Right renal pelvis (tissue), 4 donors: ENCODE data around the gene VAPA. TPM values are rescaled to one million over a fixed set of nuclear protein-coding genes. Genes with fewer than 3 reads are reported as not detected.

Experiments
- DNase-seq, 4 donors: peaks; one replicate each; pipeline ENCODE4 v3.0.0-alpha.2; 2013; ENCODE audit warnings: low read depth in 4 of 4, low spot score in 3 of 4, missing footprints in 1 of 4
- polyA plus RNA-seq, 4 donors: library from polyadenylated mRNA; unstranded; fragments of 120-200 nt; gene quantifications; one replicate each; pipeline ENCODE4 v1.2.1, GENCODE V29; 2013; ENCODE audit not compliant: insufficient read length in 4 of 4

The VAPA gene
- polyA plus RNA-seq, 4 donors = 232 to 288 (median 275) TPM

GRCh38 chr18:9965711-9966624 is 52.2 kb downstream of the VAPA start:
- DNase-seq = no peak

GRCh38 chr18:9968081-9968848 is 54.4 kb downstream of the VAPA start:
- DNase-seq = no peak

GRCh38 chr18:9969247-9969646 is 55.4 kb downstream of the VAPA start:
- DNase-seq = no peak

- DNase-seq = peak; percentile 78 to 82 (median 81)
Observed at GRCh38 chr18:9971313-9971920, 57.6 kb downstream of the VAPA start.

- DNase-seq = no peak
Observed at GRCh38 chr18:9973470-9973869, 59.7 kb downstream of the VAPA start.

- DNase-seq = no peak
Observed at GRCh38 chr18:9974279-9974915, 60.6 kb downstream of the VAPA start.

- no peak for DNase-seq
Observed at GRCh38 chr18:9975658-9976057, 61.8 kb downstream of the VAPA start.

- no peak for DNase-seq
Observed at GRCh38 chr18:9982711-9983110, 68.9 kb downstream of the VAPA start.

- no peak for DNase-seq
Observed at GRCh38 chr18:9984080-9984479, 70.3 kb downstream of the VAPA start.

- DNase-seq = no peak
Observed at GRCh38 chr18:9985641-9986040, 71.8 kb downstream of the VAPA start.

- DNase-seq = no peak
Observed at GRCh38 chr18:9986156-9986930, 72.5 kb downstream of the VAPA start.

- DNase-seq = no peak
Observed at GRCh38 chr18:9987345-9987744, 73.5 kb downstream of the VAPA start.

GRCh38 chr18:9987931-9988330 is 74.1 kb downstream of the VAPA start:
- no peak for DNase-seq

- no peak for DNase-seq
Observed at GRCh38 chr18:9988665-9989064, 74.8 kb downstream of the VAPA start.

GRCh38 chr18:9989481-9989880 is 75.7 kb downstream of the VAPA start:
- DNase-seq = no peak

- no peak for DNase-seq
Observed at GRCh38 chr18:9991011-9992000, 77.5 kb downstream of the VAPA start.

- peak in 3 of 4 donors; percentile 58 to 80 (median 80) for DNase-seq
Observed at GRCh38 chr18:9992300-9992972, 78.6 kb downstream of the VAPA start.

- DNase-seq = no peak
Observed at GRCh38 chr18:9992973-9993520, 79.2 kb downstream of the VAPA start.
